OCI-LY3 (cell line): ENCODE results near the gene COL26A1.

Source experiments
- EZH2phosphoT487 ChIP-seq: fragments of 200-600 bp; shearing (Covaris generic); IDR thresholded peaks from 2 replicates; pipeline ENCODE4 v1.6.1; 2018; ENCODE audit warnings: antibody characterized with exemption, mixed run types, low read depth
- TF ChIP-seq, protein P1 (sequence below): fragments of 200-600, 300-600 bp; sonication (generic); IDR thresholded peaks from 2 replicates; pipeline ENCODE4 v1.5.1; 2014; ENCODE audit warnings: antibody characterized with exemption, low read length, low read depth

DNA sequence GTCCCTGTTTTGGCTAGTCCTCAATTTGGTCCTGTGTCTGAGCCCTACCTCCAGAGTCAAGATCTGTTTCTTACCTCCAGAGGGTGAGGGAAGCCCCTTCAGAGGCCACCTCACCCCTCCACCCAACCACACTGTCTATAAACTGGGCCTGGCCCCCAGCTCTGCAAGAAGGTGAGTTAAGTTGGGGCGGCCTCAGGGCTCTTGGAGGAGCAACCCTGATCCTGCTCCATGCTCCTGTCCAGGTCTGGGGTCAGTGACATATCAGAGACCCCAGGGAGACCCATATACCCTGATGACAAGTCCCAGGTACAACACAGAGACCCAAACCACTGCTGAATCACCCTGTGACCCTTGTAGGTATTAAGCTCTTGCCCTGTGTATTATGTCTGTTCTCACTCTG, 196.9 kb downstream of the COL26A1 start:
- TF ChIP-seq, protein P1, sequence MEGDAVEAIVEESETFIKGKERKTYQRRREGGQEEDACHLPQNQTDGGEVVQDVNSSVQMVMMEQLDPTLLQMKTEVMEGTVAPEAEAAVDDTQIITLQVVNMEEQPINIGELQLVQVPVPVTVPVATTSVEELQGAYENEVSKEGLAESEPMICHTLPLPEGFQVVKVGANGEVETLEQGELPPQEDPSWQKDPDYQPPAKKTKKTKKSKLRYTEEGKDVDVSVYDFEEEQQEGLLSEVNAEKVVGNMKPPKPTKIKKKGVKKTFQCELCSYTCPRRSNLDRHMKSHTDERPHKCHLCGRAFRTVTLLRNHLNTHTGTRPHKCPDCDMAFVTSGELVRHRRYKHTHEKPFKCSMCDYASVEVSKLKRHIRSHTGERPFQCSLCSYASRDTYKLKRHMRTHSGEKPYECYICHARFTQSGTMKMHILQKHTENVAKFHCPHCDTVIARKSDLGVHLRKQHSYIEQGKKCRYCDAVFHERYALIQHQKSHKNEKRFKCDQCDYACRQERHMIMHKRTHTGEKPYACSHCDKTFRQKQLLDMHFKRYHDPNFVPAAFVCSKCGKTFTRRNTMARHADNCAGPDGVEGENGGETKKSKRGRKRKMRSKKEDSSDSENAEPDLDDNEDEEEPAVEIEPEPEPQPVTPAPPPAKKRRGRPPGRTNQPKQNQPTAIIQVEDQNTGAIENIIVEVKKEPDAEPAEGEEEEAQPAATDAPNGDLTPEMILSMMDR = no peak
- TF ChIP-seq EZH2phosphoT487 = no peak
